LNCAP (cell line): ENCODE data around the gene ZNF423.

Experiments used
- CTCF ChIP-seq: fragments of 450-650 bp; IDR thresholded peaks from 2 replicates; pipeline ENCODE4 v1.5.1; 2017; ENCODE audit warnings: mild to moderate bottlenecking

The ZNF423 gene

GRCh38 chr16:49716339-49716934 lies 139.5 kb downstream of the ZNF423 start:
- no peak for TF ChIP-seq CTCF

- TF ChIP-seq CTCF, result no peak
These were observed 142.1 kb downstream of the ZNF423 start for GRCh38 chr16:49713770-49714169.

- TF ChIP-seq CTCF, result no peak
These were observed 143.4 kb downstream of the ZNF423 start for GRCh38 chr16:49712542-49712941.

GRCh38 chr16:49712106-49712505 lies 143.8 kb downstream of the ZNF423 start:
- no peak for TF ChIP-seq CTCF

- no peak for TF ChIP-seq CTCF
These were observed 146.9 kb downstream of the ZNF423 start for GRCh38 chr16:49709057-49709456.

- TF ChIP-seq CTCF, result no peak
These were observed 147.4 kb downstream of the ZNF423 start for GRCh38 chr16:49708491-49708890.

GRCh38 chr16:49706620-49707355 lies 149.1 kb downstream of the ZNF423 start:
- TF ChIP-seq CTCF, result no peak
